Choroid plexus epithelial cell (primary cell): ENCODE results near the gene SERAC1.

Source experiments
- DNase-seq: peaks from one replicate; pipeline ENCODE4 v3.0.0-alpha.2; 2010; ENCODE audit warnings: low read depth
- H3K4me3 ChIP-seq: 2 replicates; pipeline ENCODE4 v1.5.1; 2011; ENCODE audit warnings: low read depth, mild to moderate bottlenecking, control low read depth, low read length, moderate library complexity
- TF ChIP-seq, protein P1 (sequence below): conservative IDR thresholded peaks from 2 replicates; pipeline ENCODE4 v1.5.1; 2011; ENCODE audit warnings: low read depth, mild to moderate bottlenecking, control low read depth, inconsistent platforms, low read length, moderate library complexity

Gene SERAC1

GRCh38 chr6:158205169-158205944 is 37.3 kb upstream of the SERAC1 start:
- TF ChIP-seq, protein P1, sequence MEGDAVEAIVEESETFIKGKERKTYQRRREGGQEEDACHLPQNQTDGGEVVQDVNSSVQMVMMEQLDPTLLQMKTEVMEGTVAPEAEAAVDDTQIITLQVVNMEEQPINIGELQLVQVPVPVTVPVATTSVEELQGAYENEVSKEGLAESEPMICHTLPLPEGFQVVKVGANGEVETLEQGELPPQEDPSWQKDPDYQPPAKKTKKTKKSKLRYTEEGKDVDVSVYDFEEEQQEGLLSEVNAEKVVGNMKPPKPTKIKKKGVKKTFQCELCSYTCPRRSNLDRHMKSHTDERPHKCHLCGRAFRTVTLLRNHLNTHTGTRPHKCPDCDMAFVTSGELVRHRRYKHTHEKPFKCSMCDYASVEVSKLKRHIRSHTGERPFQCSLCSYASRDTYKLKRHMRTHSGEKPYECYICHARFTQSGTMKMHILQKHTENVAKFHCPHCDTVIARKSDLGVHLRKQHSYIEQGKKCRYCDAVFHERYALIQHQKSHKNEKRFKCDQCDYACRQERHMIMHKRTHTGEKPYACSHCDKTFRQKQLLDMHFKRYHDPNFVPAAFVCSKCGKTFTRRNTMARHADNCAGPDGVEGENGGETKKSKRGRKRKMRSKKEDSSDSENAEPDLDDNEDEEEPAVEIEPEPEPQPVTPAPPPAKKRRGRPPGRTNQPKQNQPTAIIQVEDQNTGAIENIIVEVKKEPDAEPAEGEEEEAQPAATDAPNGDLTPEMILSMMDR, result peak; percentile 74
- DNase-seq, result peak; percentile 43
- H3K4me3 ChIP-seq, result no peak overlapping the region

DNA sequence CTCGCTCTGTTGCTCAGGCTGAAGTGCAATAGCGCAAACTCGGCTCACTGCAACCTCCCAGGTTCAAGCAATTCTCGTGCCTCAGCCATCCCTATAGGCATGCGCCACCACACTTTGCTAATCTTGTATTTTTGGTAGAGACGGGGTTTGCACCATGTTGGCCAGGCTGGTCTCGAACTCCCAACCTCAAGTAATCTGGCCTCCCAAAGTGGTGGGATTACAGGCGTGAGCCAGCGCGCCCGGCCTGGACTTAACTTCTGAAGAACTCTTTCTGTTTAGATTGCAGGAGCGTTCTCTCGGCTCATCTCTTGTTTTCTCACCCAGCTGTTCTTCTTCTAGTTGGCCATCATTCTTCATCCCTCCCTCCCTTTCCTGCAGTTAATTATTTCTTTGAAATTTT is 30.4 kb upstream of the SERAC1 start:
- no peak for DNase-seq
- H3K4me3 ChIP-seq, result no peak overlapping the region
- TF ChIP-seq, protein P1, result no peak

DNA sequence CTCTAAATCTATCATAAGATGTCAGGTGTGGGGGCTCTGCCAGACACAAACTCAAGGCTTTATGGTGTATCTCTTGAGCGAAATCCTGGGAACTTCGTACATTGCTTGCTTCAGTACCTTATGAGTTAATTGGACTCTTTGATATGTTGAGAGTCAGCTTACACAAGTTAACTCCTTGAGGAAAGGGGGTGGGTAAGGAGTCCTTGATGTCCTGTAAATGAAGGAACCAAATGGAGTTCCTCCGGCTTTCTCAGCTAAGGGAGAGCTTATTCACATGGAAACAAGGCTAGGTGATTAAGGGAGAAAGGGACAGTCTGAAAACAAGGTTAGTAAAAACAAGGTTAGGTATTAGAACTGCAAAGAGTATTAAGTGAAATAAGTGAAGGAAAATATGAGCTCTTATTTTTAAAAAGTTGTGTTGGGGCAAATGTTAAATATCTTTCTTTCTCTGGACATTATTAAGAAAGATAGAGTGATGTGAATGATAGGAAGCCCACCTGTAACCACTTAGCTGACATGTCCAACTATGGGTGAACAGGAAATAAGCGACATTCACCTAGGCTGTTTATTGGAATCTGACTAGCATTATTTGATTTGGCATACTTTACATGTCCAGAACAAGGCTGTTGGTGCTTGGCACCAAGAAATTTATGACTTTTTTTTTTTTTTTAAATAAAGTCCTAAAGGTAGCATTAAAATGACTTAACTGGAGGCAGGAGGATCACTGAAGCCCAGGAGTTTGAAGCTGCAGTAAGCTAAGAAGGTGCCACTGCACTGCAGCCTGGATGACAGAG is 26.6 kb upstream of the SERAC1 start:
- TF ChIP-seq, protein P1, result no peak
- DNase-seq, result no peak
- H3K4me3 ChIP-seq, result no peak overlapping the region

GRCh38 chr6:158191761-158192160 is 23.7 kb upstream of the SERAC1 start:
- DNase-seq, result no peak
- TF ChIP-seq, protein P1, result no peak
- H3K4me3 ChIP-seq, result no peak overlapping the region

DNA sequence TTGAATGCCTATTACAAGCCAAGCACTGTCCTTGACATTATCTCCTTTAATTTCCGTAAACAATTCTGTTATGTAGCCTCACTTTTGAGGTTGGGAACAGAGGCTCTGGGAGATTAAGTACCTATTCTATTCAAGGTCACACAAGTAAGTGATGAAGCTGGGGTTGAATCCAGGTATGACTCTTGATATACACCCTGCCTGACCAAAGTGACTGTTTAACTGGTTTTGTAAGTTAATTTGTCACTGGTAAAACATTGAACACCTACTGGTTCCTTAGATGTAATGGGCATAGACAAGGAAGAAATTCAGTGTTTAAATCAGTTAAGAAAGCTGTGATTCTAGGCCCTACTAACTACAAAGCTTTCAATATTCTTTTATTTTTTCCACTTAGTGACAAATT is 23.0 kb upstream of the SERAC1 start:
- TF ChIP-seq, protein P1, result no peak
- DNase-seq, result no peak
- H3K4me3 ChIP-seq, result no peak overlapping the region

DNA sequence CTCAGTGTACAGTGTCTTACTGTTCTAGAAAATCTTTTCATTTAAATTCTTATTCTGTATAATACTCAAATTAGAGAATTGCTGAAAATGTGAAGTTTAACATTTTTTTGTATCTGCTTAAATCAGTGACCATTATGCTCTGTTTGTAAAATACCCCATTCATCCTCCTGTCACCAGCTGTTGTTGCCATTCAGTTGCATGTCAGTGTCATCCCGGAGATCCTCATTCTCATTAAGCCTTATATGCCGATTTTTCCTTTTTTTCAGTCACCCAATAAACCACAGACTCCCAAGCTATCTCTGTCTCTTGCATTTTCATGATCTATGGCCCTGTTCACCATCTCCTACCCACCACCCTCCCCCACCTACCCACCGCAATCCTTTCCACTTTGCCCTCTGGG is 20.5 kb upstream of the SERAC1 start:
- TF ChIP-seq, protein P1, result no peak
- DNase-seq, result no peak
- H3K4me3 ChIP-seq, result no peak overlapping the region
